HG02798 (cell line): ENCODE results near the gene COPS9.

Experiments
- ATAC-seq: cut with Tn5 transposase; IDR thresholded peaks from one replicate; pipeline ENCODE4 v1.9.1; 2021; ENCODE audit warnings: mild to moderate bottlenecking; ENCODE audit not compliant: unreplicated experiment, poor library complexity

The COPS9 gene

DNA sequence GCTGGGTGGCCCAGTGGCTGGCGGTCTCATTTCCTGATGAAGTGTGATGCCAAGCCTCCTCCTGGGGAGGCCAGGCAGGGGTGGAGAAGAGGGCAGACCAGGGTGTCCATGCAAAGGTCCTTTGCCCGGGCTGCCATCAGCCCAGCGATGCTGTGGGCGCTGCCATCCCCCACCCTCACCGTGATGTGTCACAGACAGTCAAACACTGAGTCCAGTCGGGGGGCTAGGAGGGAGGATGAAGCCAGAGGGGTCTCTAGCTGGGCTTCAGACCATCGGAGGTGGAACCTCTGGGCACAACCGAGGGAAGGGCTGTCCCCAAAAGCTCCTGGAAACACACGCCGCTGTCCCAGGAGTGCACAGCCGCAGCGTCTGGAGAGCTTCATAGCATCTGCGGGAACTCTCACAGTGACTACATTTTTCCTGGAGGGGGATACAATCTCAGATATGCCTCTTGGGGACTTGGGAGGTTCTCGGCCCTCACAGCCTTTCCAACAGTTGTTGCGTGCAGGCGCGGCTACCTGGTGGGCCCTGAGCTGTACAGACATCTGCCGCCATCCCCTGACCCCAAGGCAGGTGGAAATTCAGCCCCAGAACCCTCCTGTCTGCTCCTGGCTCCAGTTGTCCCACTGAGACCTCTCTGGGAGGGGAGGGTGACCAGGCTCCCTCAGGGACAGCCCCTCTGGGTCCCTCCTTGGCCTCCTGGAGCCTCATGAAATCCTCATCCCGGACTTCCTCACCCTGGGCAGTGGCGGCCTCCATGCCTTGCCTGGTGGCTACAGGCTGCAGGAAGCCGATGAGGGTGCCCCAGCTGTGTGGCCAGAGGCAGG lies 30.9 kb upstream of the COPS9 start:
- ATAC-seq, result no peak

DNA sequence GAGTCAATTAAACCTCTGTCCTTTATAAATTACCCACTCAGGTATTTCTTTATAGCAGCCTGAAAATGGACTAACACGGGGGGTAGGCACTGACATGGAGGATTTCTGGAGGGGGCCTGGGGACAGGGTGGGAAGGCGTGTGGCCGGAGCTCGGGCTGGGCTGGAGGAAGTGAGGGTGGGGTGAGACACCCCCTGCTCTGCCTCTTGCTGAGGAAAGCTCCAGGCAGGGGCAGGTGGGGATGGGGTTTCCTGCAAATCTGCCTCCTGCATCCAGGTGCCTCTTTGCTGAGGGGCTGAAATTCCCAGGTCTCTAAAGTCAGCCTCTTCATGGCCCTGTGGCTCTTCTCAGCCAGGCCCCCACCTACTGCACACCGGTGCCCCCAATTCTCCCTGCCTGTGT lies 30.1 kb upstream of the COPS9 start:
- no peak for ATAC-seq

DNA sequence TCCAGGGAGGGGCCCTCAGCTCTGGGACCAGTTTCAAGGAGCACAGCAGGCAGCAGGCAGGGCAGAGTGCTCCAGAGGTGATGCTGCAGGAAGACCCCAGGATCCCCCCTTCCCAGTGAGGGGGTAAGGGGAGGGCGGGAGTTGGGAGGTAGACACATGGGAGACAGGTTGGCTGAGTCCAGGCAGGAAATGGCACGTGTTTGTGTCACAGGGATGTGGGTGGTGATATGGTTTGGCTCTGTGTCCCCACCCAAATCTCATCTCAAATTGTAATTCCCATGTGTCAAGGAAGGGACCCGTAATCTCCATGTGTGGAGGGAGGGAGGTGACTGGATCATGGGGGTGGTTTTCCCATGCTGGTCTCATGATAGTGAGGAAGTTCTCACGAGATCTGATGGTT lies 29.6 kb upstream of the COPS9 start:
- ATAC-seq, result no peak

- no peak for ATAC-seq
These were observed 28.9 kb upstream of the COPS9 start for GRCh38 chr2:240165034-240165433.

DNA sequence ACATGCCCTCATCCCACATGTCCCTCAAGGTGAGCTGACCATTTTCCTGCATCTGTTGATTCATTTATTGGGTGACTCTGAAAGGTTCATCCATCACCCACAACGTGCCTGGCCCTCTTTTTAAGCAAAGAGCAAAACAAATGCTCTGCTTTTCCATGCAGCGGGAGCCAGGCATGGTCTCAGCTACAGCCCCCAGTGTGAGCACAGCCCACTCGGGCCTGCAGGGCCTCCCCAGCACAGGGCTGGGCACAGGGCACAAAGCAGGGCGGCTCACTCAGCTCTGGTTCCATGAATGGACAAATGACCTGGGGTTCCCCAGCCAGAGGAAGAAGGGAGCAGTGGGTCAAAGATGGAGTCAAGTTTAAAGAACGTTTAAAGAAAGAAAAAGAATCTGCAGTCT lies 28.5 kb upstream of the COPS9 start:
- no peak for ATAC-seq

DNA sequence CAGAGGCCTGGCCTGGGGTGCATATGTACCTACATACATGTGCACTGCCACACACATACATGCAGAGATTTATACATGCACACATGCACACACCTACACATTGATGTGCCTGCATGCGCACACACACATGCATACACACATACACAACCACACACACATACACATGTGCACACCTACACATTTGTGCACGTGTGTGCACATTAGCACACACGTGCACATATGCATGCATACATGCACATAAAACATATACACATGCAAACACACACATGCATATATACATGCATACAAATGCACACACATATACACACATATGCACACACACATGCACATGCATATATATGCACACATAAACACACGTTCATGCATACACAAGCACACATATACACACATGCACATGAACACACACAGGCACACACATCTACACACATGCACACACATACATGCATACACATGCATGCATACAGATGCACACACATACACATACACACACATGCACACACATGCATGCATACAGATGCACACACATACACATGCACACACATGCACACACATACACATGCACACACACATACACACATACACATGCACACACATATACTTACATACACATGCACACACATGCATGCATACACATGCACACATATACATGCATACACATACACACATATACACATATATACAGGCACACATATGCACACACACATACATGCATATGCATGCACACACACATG lies 27.9 kb upstream of the COPS9 start:
- ATAC-seq, result no peak

DNA sequence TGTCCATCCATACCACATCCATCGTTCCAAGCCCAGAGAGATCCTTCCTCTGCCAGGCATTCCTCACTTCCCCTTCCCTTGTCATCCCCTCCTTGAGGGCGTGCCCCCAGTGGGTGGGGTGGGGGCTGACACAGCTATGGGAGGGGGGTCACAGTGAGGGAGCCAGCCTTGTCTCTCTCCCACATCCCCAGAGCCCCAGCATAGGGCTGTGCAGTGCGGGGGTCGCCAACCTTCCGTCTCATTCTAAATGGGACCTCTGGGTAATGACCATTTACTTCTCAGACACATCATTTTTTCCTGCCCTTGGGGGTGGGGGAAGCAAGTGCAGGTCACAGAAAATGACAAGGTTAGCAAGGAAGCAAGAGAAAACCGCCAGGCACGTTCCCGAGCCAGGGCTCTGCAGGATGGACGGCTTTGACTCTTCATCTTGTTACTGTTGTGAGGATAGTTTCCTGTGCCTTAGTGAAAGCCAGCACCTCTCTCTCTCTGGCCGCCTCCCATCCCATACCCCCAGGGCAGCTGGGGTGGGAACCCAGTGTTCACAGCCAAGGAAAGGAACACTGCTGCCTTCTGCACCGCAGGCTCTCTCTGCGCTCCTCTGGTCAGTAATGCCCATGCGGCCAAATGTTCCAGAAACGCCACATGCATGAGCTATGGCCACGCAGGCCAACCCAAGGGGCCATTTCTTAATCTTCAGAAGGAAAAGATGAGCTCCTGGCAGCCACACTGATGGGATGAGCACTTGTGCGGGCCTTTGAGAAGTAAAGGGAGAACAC lies 27.0 kb upstream of the COPS9 start:
- no peak for ATAC-seq

DNA sequence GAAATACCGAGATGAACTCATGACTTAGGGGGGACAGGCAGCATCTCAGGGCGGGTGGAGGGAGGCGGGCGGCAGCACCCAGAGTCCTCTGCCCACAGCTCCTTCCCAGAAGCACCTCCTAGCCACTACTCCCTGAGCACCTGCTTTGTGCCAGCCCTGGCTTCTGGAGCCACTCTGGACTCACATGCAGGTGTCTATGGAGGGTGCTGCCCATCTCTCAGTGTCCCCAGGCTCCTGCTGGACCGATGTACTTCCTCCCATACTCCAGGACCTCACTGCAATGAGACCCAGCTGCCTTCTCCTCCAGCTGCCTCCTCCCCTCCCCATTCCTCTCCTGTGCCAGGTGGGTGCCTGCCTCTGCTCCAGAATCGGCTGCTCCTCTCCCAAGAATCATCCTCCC lies 26.4 kb upstream of the COPS9 start:
- no peak for ATAC-seq

GRCh38 chr2:240162032-240162431 lies 25.9 kb upstream of the COPS9 start:
- no peak for ATAC-seq

GRCh38 chr2:240161087-240161750 lies 25.1 kb upstream of the COPS9 start:
- no peak for ATAC-seq

DNA sequence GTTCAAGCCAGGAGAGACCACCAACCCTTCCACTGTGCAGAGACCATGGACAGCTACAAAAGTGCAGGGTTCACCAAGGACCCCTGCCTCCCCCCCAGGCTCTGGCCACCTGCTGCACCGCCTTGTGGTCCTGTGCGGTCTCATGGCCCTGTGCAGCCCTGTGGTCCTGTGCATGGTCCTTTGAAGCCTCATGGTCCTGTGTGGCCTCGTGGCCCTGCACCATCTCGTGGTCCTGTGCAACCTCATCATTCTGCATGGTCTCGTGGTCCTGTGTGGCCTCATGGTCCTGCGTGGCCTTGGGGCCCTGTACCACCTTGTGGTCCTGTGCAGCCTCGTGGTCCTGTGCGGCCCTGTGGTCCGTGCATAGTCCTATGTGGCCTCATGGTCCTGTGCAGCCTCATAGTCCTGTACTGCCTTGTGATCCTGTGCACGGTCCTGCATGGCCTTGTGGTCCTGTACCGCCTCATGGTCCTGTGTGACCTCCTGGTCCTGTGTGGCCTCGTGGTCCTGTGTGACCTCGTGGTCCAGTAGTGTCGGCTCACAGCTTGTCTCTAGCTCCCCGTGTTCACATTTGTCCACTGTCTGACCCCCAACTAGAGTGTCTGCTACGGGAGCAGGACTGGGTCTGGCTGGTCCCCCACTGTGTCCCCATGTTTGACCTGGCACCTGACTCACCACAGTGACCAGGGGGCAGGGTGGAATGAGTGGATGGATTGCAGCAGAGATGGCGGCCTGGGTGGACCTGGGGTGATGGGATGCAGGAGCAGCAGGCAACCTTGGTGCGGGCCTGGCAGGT lies 24.4 kb upstream of the COPS9 start:
- no peak for ATAC-seq

- no peak for ATAC-seq
These were observed 23.2 kb upstream of the COPS9 start for GRCh38 chr2:240159251-240159839.

DNA sequence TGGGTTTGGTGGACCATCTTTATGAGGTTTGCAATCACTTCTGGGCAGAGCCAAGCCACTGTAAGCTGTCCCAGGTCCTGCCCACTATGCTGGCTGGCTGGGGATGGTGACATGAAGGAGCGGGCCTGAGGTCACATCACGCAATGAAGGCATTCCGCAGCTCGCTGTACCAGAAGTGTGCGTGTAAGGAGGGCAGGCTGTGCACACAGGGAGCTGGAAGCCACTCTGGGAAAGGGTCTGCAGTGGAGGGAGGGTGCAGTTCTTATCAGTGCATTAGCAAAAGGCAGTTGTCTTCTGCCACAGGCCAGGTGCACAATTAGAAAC lies 21.0 kb upstream of the COPS9 start:
- ATAC-seq, result no peak

- ATAC-seq, result no peak
These were observed 20.5 kb upstream of the COPS9 start for GRCh38 chr2:240156435-240157146.

DNA sequence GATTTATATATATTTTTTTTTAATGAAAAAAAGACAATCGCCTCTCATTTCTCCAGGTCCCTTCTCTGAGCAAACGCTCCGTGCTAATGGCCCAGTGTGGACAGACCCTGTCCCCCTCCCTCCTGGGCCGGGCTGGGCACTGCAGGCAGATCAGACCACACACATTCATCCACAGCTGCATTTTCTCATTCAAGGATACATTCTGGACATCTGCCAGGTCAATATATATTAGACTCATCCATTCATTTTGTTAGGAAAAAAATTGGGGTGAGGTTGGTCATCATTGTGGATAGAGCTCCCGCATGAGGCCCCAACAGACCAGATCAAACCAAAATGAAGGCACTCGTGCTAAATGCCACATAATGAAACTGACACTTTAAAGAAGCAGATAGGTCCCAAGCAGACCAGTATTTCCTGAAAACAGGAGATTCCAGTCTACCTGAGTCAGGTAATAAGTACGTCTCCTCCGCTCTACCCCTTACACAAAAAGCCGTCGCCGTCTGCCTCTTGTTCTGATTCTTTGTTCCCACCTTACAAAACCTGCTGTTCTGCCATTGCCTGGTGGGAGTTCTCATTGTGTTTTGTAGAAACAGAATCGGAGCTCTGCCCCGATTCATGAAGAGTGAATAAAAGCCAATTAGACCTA lies 19.8 kb upstream of the COPS9 start:
- no peak for ATAC-seq

DNA sequence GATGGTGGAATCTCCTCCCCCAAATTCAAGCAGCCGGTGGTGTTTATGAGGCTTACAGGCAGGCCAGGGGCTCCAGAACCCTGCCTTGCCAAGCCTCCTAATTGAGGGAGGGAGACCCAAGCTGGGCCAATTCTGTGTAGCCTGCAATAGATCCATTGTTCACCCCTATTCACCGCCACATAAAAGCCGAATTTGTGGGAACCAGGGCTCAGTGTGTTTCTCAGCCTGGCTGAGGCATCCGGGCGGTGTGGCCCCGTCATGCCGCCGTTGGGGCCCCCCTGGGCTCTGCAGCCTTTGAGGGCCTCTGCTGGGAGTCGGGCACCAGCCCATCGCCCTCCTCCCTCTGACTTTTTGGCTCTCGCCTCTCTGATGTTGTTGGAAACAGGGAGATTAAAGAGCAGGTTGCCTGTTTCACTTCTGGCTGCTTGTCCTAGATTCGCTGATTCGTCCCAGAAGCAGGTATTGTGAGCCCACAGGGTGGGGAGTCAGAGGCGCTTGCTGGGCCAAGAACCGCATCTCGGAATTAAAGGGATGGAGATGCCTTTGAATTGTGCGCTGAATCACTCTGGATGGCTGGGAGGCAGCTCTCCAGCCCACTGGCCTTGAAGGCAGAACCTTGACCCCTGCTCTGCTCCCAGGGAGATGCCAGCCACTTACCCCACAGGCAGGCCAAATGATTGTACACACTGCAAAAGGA lies 19.1 kb upstream of the COPS9 start:
- ATAC-seq, result no peak

DNA sequence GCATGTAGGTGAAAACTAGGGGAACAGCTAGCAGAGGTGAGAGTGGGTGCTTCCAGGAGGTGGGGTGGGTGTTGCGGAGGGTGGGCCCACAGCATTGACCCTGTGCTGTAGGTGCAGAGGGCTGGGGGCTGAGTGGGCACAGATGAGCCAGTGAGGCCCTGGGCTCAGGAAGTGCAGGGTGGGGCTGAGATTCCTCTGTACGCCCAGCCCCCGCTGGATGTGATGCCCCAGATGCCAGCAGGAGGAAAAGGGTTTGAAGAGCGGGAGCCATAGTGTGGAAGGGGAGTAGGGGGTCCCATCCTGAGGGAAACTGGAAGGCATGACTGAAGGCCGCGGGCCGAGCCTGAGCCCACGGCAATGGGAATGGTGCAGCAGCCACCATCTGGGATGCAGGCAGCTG lies 18.5 kb upstream of the COPS9 start:
- ATAC-seq, result no peak

GRCh38 chr2:240153418-240153817 lies 17.3 kb upstream of the COPS9 start:
- no peak for ATAC-seq
